Fibroblast of lung (primary cell): ENCODE measurements around the gene ARMC10. TPM values are rescaled to one million over a fixed set of nuclear protein-coding genes. Genes with fewer than 3 reads are reported as not detected.

Experiments used
- DNase-seq, 2 donors: peaks; one replicate each; pipeline versions ENCODE4 v3.0.0 to v3.0.0-alpha.2; 2010; ENCODE audit warnings: low read depth in 2 of 2
- H2AFZ ChIP-seq: 2 replicates; pipeline ENCODE4 v1.5.1; 2012; ENCODE audit warnings: low read length, control low read depth, inconsistent platforms
- H3K27ac ChIP-seq: 2 replicates; pipeline ENCODE4 v1.5.1; 2011; ENCODE audit warnings: low read length, control low read depth; ENCODE audit not compliant: insufficient read depth
- H3K27me3 ChIP-seq: 2 replicates; pipeline ENCODE4 v1.5.1; 2011; ENCODE audit warnings: mild to moderate bottlenecking, low read length; ENCODE audit not compliant: control insufficient read depth, insufficient read depth
- H3K36me3 ChIP-seq: 2 replicates; pipeline ENCODE4 v1.5.1; 2011; ENCODE audit warnings: low read length; ENCODE audit not compliant: control insufficient read depth, insufficient read depth
- H3K4me1 ChIP-seq: 2 replicates; pipeline ENCODE4 v1.5.1; 2011; ENCODE audit warnings: low read length; ENCODE audit not compliant: control insufficient read depth, insufficient read depth; ENCODE audit errors: extremely low read depth
- H3K4me2 ChIP-seq: 2 replicates; pipeline ENCODE4 v1.5.1; 2011; ENCODE audit warnings: low read length, control low read depth; ENCODE audit not compliant: insufficient read depth; ENCODE audit errors: extremely low read depth
- H3K4me3 ChIP-seq, 4 experiments: fragments of 200-600 bp in 1 of 4; sonication (generic) in 1 of 4; replicated peaks in 1 of 4; 2 replicates each; pipeline ENCODE4 v1.5.1; 2011 to 2016; ENCODE audit warnings: low read length in 4 of 4, low read depth in 3 of 4, mild to moderate bottlenecking in 3 of 4, control low read depth in 2 of 4, inconsistent platforms in 1 of 4, mixed read lengths in 1 of 4; ENCODE audit not compliant: insufficient read depth in 1 of 4; ENCODE audit errors: control extremely low read depth in 1 of 4
- H3K79me2 ChIP-seq: 2 replicates; pipeline ENCODE4 v1.5.1; 2012; ENCODE audit warnings: mild to moderate bottlenecking, low read length, inconsistent platforms; ENCODE audit not compliant: control insufficient read depth, insufficient read depth
- H3K9ac ChIP-seq: 2 replicates; pipeline ENCODE4 v1.5.1; 2011; ENCODE audit warnings: mild to moderate bottlenecking, low read length, control low read depth; ENCODE audit not compliant: insufficient read depth
- H3K9me3 ChIP-seq: 2 replicates; pipeline ENCODE4 v1.5.1; 2012; ENCODE audit warnings: low read depth, low read length; ENCODE audit not compliant: control insufficient read depth, insufficient read depth
- H4K20me1 ChIP-seq: 2 replicates; pipeline ENCODE4 v1.5.1; 2011; ENCODE audit warnings: low read length; ENCODE audit not compliant: control insufficient read depth, insufficient read depth; ENCODE audit errors: extremely low read depth
- EZH2 ChIP-seq: IDR thresholded peaks from 2 replicates; pipeline ENCODE4 v1.5.1; 2012; ENCODE audit warnings: low read length, control low read depth, mild to moderate bottlenecking; ENCODE audit errors: missing control alignments
- polyA plus RNA-seq, 2 donors: library from polyadenylated mRNA; depleted of rRNA in 1 of 2; stranded (reverse) in 1 of 2; unstranded in 1 of 2; fragments of >200 nt; gene quantifications; 2 replicates each; pipeline ENCODE4 v1.2.1, GENCODE V29; 2011 to 2012; ENCODE audit warnings: missing spikeins in 1 of 2
- total RNA-seq: library from RNA; depleted of rRNA; stranded (reverse); fragments of >200 nt; gene quantifications from 2 replicates; pipeline ENCODE4 v1.2.1, GENCODE V29; 2014
- TF ChIP-seq, protein P1 (sequence below), 2 donors: IDR thresholded peaks in 1 of 2; conservative IDR thresholded peaks in 1 of 2; 1 replicate in 1 of 2; 2 replicates in 1 of 2; pipeline ENCODE4 v1.5.1; 2011 to 2012; ENCODE audit warnings: low read length in 2 of 2, control low read depth in 1 of 2, inconsistent platforms in 1 of 2, low read depth in 1 of 2, mild to moderate bottlenecking in 1 of 2

Gene ARMC10
- total and polyA plus RNA-seq, 2 donors (not counting 1 experiment from before 2014, with no cell fraction given): 31.8 to 50.5 TPM

DNA sequence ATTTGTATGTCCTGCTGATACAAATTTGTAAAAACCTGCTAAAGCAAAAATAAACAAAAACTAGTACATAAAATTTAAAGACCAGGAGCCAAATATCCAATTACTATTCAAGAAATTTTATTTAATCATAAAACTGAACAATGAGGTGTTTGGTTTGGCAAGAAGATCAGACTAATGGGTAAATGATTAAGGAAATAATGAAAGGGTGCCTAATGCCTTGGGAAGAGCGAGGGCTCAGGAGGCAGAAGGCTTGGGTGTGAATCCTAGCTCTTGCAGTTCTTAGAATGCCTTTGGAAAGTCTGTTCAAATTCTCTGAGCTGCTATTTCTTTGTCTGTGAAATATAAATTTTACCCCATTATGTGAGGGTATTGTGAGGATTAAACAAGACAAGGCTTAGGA, 41.6 kb downstream of the ARMC10 start:
- Histone ChIP-seq H3K9ac (no peak overlapping the region), H3K9me3 (no peaks in the 10 kb centered on the region), H3K27me3 (no peaks in the 10 kb centered on the region), H3K4me1 (no peaks in the 10 kb centered on the region), H3K4me3 (no peak overlapping the region), H4K20me1 (no peaks in the 10 kb centered on the region), H3K79me2 (no peaks in the 10 kb centered on the region), H2AFZ (no peak overlapping the region), H3K4me2 (no peak overlapping the region), H3K27ac (no peak overlapping the region), H3K36me3 (no peaks in the 10 kb centered on the region)
- no peak for TF ChIP-seq EZH2
- TF ChIP-seq, protein P1, sequence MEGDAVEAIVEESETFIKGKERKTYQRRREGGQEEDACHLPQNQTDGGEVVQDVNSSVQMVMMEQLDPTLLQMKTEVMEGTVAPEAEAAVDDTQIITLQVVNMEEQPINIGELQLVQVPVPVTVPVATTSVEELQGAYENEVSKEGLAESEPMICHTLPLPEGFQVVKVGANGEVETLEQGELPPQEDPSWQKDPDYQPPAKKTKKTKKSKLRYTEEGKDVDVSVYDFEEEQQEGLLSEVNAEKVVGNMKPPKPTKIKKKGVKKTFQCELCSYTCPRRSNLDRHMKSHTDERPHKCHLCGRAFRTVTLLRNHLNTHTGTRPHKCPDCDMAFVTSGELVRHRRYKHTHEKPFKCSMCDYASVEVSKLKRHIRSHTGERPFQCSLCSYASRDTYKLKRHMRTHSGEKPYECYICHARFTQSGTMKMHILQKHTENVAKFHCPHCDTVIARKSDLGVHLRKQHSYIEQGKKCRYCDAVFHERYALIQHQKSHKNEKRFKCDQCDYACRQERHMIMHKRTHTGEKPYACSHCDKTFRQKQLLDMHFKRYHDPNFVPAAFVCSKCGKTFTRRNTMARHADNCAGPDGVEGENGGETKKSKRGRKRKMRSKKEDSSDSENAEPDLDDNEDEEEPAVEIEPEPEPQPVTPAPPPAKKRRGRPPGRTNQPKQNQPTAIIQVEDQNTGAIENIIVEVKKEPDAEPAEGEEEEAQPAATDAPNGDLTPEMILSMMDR (conservative IDR thresholded peaks at IDR 0.05 in 1 of 2, IDR thresholded peaks at IDR 0.05 in 1 of 2; ENCODE audit: low read depth in 1 of 2, low read length in 2 of 2): no peak
- DNase-seq: no peak

DNA sequence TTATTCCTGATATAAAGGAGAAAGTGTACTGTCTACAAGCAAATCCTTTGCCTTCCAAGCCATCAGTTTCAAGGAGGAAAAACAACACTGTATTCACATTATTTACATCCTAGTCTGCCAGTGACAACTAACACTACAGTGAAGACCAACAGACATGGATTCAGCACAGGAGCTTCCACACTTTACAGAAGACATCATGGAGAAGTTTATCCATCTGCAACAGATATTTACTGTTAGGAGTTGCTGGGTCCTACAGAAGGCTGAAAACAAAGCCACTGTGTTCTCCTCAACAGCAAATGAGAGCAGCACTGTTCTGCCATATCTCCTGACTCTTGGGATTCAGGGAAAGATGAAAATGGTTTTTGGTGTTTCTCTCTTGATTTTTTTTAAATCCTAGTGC, 42.1 kb downstream of the ARMC10 start:
- no peak for TF ChIP-seq EZH2
- TF ChIP-seq, protein P1 (conservative IDR thresholded peaks at IDR 0.05 in 1 of 2, IDR thresholded peaks at IDR 0.05 in 1 of 2; ENCODE audit: low read depth in 1 of 2, low read length in 2 of 2): no peak
- H3K79me2 ChIP-seq: no peaks in the 10 kb centered on the region
- no peaks in the 10 kb centered on the region for H3K9me3 ChIP-seq
- H3K9ac ChIP-seq: no peak overlapping the region
- no peak overlapping the region for H3K4me2 ChIP-seq
- no peak for DNase-seq
- H3K27ac ChIP-seq: no peak overlapping the region
- H3K27me3 ChIP-seq: no peaks in the 10 kb centered on the region
- no peaks in the 10 kb centered on the region for H3K4me1 ChIP-seq
- no peaks in the 10 kb centered on the region for H3K36me3 ChIP-seq
- no peak overlapping the region for H3K4me3 ChIP-seq
- no peaks in the 10 kb centered on the region for H4K20me1 ChIP-seq
- no peak overlapping the region for H2AFZ ChIP-seq

DNA sequence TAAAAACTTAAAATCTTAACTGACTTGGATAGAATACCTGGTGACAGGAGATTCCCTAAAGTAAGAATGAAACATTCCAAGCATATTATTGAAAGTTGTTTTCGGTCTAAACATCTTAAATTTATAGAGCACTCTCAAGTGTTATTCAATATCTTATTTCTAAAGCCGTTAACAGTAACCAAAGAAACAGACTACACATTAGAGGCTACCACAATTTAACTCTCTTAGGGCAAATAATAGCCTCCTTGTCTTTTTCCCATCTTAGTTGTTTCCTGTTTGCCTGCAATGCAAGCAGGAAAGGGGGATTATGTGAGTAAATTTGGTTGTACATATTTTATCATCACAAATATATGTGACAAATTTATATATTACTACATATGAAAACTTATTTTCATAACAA, 42.5 kb downstream of the ARMC10 start:
- Histone ChIP-seq H3K36me3 (no peaks in the 10 kb centered on the region), H3K4me2 (no peak overlapping the region), H3K9me3 (no peaks in the 10 kb centered on the region), H3K4me1 (no peaks in the 10 kb centered on the region), H4K20me1 (no peaks in the 10 kb centered on the region), H3K9ac (no peak overlapping the region), H3K4me3 (no peak overlapping the region), H3K27ac (no peak overlapping the region), H3K79me2 (no peaks in the 10 kb centered on the region), H3K27me3 (no peaks in the 10 kb centered on the region), H2AFZ (no peak overlapping the region)
- no peak for TF ChIP-seq EZH2
- TF ChIP-seq, protein P1 (conservative IDR thresholded peaks at IDR 0.05 in 1 of 2, IDR thresholded peaks at IDR 0.05 in 1 of 2; ENCODE audit: low read depth in 1 of 2, low read length in 2 of 2): no peak
- DNase-seq: no peak
